B cell (primary cell): ENCODE data around the gene GYS2. TPM values are rescaled to one million over a fixed set of nuclear protein-coding genes. Genes with fewer than 3 reads are reported as not detected.
"Not testable (repeated sequence)": the region's sequence is repeated elsewhere in the genome, so short reads cannot be mapped to it uniquely, and the experiment has no call there.

Experiments used
- ATAC-seq: fragments of 200-7000 bp; cut with Tn5 transposase; one replicate; pipeline ENCODE4 v1.10.0; 2021; ENCODE audit warnings: low read depth, mild to moderate bottlenecking, moderate number of reproducible peaks, moderate library complexity
- CTCF ChIA-PET: fragments of 350-600 bp; sonication (Branson Sonifier 250); formaldehyde crosslinking; loops from one replicate; lab custom pipeline; 2021; ENCODE audit warnings: antibody characterized with exemption, inconsistent platforms; lab: Charles Lee
- POLR2A ChIA-PET: fragments of 350-600 bp; sonication (Branson Sonifier 250); formaldehyde crosslinking; loops from one replicate; lab custom pipeline; 2021; ENCODE audit warnings: antibody characterized with exemption; lab: Charles Lee
- DNase-seq: peaks from one replicate; pipeline ENCODE4 v3.0.0; 2013
- H2AFZ ChIP-seq: 2 replicates; pipeline ENCODE4 v1.6.1; 2012; ENCODE audit warnings: mild to moderate bottlenecking, low read depth, low read length; ENCODE audit not compliant: insufficient read depth, poor library complexity, severe bottlenecking
- H3K27ac ChIP-seq, 2 donors: 1 replicate in 1 of 2; 2 replicates in 1 of 2; pipeline ENCODE4 v1.5.1; 2012 to 2013; ENCODE audit warnings: low read length in 2 of 2, mild to moderate bottlenecking in 2 of 2, moderate library complexity in 1 of 2
- H3K27me3 ChIP-seq, 4 experiments: fragments of 200-600 bp in 1 of 4; sonication (generic) in 1 of 4; replicated peaks in 1 of 4; 1 replicate in 2 of 4; 2 replicates in 2 of 4; pipeline versions ENCODE4 v1.6.1 to v1.7.0; 2013 to 2016; ENCODE audit warnings: low read length in 3 of 4, mild to moderate bottlenecking in 2 of 4, mixed read lengths in 1 of 4, moderate library complexity in 1 of 4; ENCODE audit not compliant: insufficient read depth in 4 of 4, control insufficient read depth in 3 of 4; ENCODE audit errors: control extremely low read depth in 1 of 4
- H3K36me3 ChIP-seq, 2 experiments: replicated peaks in 1 of 2; 1 replicate in 1 of 2; 2 replicates in 1 of 2; pipeline versions ENCODE4 v1.6.1 to v1.7.1; 2013; ENCODE audit warnings: low read length in 1 of 2; ENCODE audit not compliant: insufficient read depth in 2 of 2, control insufficient read depth in 1 of 2; ENCODE audit errors: control extremely low read depth in 1 of 2, extremely low read depth in 1 of 2
- H3K4me1 ChIP-seq, 2 donors: fragments of 200-600 bp in 1 of 2; sonication (generic) in 1 of 2; 1 replicate in 1 of 2; 2 replicates in 1 of 2; pipeline versions ENCODE4 v1.5.1 to v1.6.1; 2013 to 2017; ENCODE audit warnings: low read length in 2 of 2; ENCODE audit not compliant: control insufficient read depth in 2 of 2, insufficient read depth in 2 of 2
- H3K4me2 ChIP-seq: replicated peaks from 2 replicates; pipeline ENCODE3; 2012; ENCODE audit warnings: mild to moderate bottlenecking, low read depth, low read length; ENCODE audit not compliant: poor library complexity, severe bottlenecking
- H3K4me3 ChIP-seq, 5 experiments: fragments of 200-600 bp in 1 of 5; sonication (generic) in 1 of 5; 1 replicate in 3 of 5; 2 replicates in 2 of 5; pipeline versions ENCODE4 v1.5.1 to v1.7.0; 2011 to 2016; ENCODE audit warnings: low read length in 4 of 5, mild to moderate bottlenecking in 4 of 5, low read depth in 2 of 5, control low read depth in 1 of 5, moderate library complexity in 1 of 5; ENCODE audit not compliant: insufficient read depth in 1 of 5; ENCODE audit errors: control extremely low read depth in 1 of 5, extremely low read depth in 1 of 5
- H3K79me2 ChIP-seq: fragments of 200-600 bp; sonication (generic); one replicate; pipeline ENCODE4 v1.6.0; 2016; ENCODE audit warnings: low read length; ENCODE audit not compliant: control insufficient read depth, insufficient read depth
- H3K9ac ChIP-seq: fragments of 200-600 bp; sonication (generic); 2 replicates; pipeline ENCODE4 v1.6.1; 2017; ENCODE audit warnings: mild to moderate bottlenecking, low read length, moderate library complexity
- H3K9me3 ChIP-seq, 3 donors: one replicate each; pipeline versions ENCODE4 v1.6.1 to v1.7.1; 2013; ENCODE audit warnings: low read length in 2 of 3; ENCODE audit not compliant: control insufficient read depth in 2 of 3, insufficient read depth in 1 of 3; ENCODE audit errors: control extremely low read depth in 1 of 3
- H4K20me1 ChIP-seq: 2 replicates; pipeline ENCODE4 v1.6.0; 2012; ENCODE audit warnings: mild to moderate bottlenecking, low read length; ENCODE audit not compliant: insufficient read depth, control insufficient read depth, poor library complexity, severe bottlenecking
- H3K27ac Mint-ChIP-seq: one replicate; pipeline ENCODE4 v1.8.0; 2021; ENCODE audit warnings: mixed read lengths
- H3K27me3 Mint-ChIP-seq: one replicate; pipeline ENCODE4 v1.8.0; 2021; ENCODE audit warnings: mixed read lengths
- H3K4me1 Mint-ChIP-seq: one replicate; pipeline ENCODE4 v1.8.0; 2021; ENCODE audit warnings: mixed read lengths
- H3K4me3 Mint-ChIP-seq: one replicate; pipeline ENCODE4 v1.8.0; 2021; ENCODE audit warnings: mixed read lengths
- H3K9me3 Mint-ChIP-seq: one replicate; pipeline ENCODE4 v1.8.0; 2022; ENCODE audit warnings: mixed read lengths; ENCODE audit not compliant: insufficient read depth
- CTCF ChIP-seq: fragments of 200-600 bp; IDR thresholded peaks from one replicate; pipeline ENCODE4 v1.8.0; 2022; ENCODE audit warnings: antibody characterized with exemption, mild to moderate bottlenecking
- EZH2 ChIP-seq: IDR thresholded peaks from 2 replicates; pipeline ENCODE4 v1.6.1; 2012; ENCODE audit warnings: borderline replicate concordance, low read depth, mild to moderate bottlenecking, moderate library complexity, low read length; ENCODE audit not compliant: insufficient read depth, poor library complexity, severe bottlenecking
- WGBS: methylation state at CpG from one replicate; pipeline ENCODE4 v1.1.5; 2013; ENCODE audit warnings: missing lambda C conversion rate; ENCODE audit not compliant: insufficient coverage; 5-methylcytosine and 5-hydroxymethylcytosine counted together
- intact Hi-C: fragments of 100-400 bp; cut with micrococcal nuclease; formaldehyde crosslinking; loops from one replicate; pipeline ENCODE4 v1.10.0; 2022
- polyA plus RNA-seq: library from polyadenylated mRNA; depleted of rRNA; stranded (reverse); fragments of >200 nt; gene quantifications from 2 replicates; pipeline ENCODE4 v1.2.3, GENCODE V29; 2012
- total RNA-seq, 2 donors: library from RNA; stranded (reverse); fragments of 120-200 nt in 1 of 2; gene quantifications; 1 replicate in 1 of 2; 2 replicates in 1 of 2; pipeline versions ENCODE4 v1.2.3 to v1.2.4, GENCODE V29; 2013 to 2022

Gene GYS2
- total and polyA plus RNA-seq, 2 donors (not counting 1 experiment from before 2014, with no cell fraction given) = not detected

GRCh38 chr12:21598651-21599050 lies 6.0 kb downstream of the GYS2 start:
- no peak for ATAC-seq
- Histone ChIP-seq H3K36me3 (no peaks in the 10 kb centered on the region), H3K27me3 (no peaks in the 10 kb centered on the region), H2AFZ (no peak overlapping the region), H3K4me2 (no peak overlapping the region), H3K4me1 (peaks cover 6 to 9% of the 10 kb centered on the region in 2 donors), H3K79me2 (no peaks in the 10 kb centered on the region), H3K27ac (no peak overlapping the region), H3K4me3 (no peak overlapping the region), H3K9me3 (no peaks in the 10 kb centered on the region), H4K20me1 (no peaks in the 10 kb centered on the region), H3K9ac (no peak overlapping the region)
- TF ChIP-seq CTCF = no peak
- no peak for TF ChIP-seq EZH2
- no peak for DNase-seq
- Mint-ChIP-seq H3K27ac (no peak overlapping the region), H3K4me3 (no peak overlapping the region), H3K27me3 (no peaks in the 10 kb centered on the region), H3K9me3 (no peaks in the 10 kb centered on the region), H3K4me1 (peaks cover 11% of the 10 kb centered on the region)
- intact Hi-C loops = no loop called here
- no CpG with 5 or more reads among the region's 4 CpGs for WGBS
- ChIA-PET CTCF (interaction anchor here (1.6 kb wide), 1 partner anchor 82 kb away, joined by 4 read pairs; no protein-coding TSS in a partner anchor), POLR2A (no interaction called here)

GRCh38 chr12:21595356-21595755 lies 9.3 kb downstream of the GYS2 start:
- H3K4me1 Mint-ChIP-seq = peaks cover 11% of the 10 kb centered on the region
- H3K9me3 Mint-ChIP-seq, H3K27me3 Mint-ChIP-seq, CTCF ChIA-PET, H3K36me3 ChIP-seq, ATAC-seq, intact Hi-C loops, H3K27ac Mint-ChIP-seq, H3K4me3 Mint-ChIP-seq, H3K27me3 ChIP-seq, POLR2A ChIA-PET, H3K9ac ChIP-seq, H4K20me1 ChIP-seq, H3K79me2 ChIP-seq, DNase-seq, H2AFZ ChIP-seq, H3K4me1 ChIP-seq, H3K27ac ChIP-seq, H3K4me2 ChIP-seq, H3K4me3 ChIP-seq: not testable (repeated sequence)
- peaks cover 0 to 10% (median 4%) of the 10 kb centered on the region in 3 donors for H3K9me3 ChIP-seq
